GM12864 (cell line): ENCODE results near the gene LMO1.

Experiments
- DNase-seq: peaks from one replicate; pipeline ENCODE4 v3.0.0-alpha.2; 2011; ENCODE audit warnings: low read depth
- H3K4me3 ChIP-seq: 2 replicates; pipeline ENCODE4 v1.5.1; 2011; ENCODE audit warnings: mild to moderate bottlenecking, low read depth, low read length, control low read depth
- TF ChIP-seq, protein P1 (sequence below): IDR thresholded peaks from 2 replicates; pipeline ENCODE4 v1.5.1; 2011; ENCODE audit warnings: low read depth, mild to moderate bottlenecking, moderate library complexity, low read length, control low read depth, inconsistent platforms; ENCODE audit errors: missing control alignments

LMO1 gene

DNA sequence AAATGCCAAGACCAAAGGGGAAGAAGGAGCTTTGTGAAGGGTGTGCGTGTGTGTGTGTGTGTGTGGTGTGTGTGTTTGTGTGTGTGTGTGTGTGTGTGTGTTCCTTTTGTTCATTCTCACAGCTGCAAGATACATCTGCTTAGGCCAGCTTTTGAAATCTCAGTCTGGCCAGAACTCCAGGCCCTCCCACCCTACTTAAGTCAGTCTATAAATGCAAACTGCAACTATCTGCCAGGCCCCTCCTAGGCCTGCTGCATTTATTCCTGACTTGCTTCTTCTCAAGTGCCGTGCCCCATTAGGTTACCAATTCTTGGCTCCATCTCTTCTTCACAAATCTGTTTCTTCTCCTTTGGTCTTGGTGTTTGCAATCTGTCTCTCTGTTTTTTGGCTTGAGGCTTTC lies 73.2 kb downstream of the LMO1 start:
- no peak for DNase-seq
- TF ChIP-seq, protein P1, sequence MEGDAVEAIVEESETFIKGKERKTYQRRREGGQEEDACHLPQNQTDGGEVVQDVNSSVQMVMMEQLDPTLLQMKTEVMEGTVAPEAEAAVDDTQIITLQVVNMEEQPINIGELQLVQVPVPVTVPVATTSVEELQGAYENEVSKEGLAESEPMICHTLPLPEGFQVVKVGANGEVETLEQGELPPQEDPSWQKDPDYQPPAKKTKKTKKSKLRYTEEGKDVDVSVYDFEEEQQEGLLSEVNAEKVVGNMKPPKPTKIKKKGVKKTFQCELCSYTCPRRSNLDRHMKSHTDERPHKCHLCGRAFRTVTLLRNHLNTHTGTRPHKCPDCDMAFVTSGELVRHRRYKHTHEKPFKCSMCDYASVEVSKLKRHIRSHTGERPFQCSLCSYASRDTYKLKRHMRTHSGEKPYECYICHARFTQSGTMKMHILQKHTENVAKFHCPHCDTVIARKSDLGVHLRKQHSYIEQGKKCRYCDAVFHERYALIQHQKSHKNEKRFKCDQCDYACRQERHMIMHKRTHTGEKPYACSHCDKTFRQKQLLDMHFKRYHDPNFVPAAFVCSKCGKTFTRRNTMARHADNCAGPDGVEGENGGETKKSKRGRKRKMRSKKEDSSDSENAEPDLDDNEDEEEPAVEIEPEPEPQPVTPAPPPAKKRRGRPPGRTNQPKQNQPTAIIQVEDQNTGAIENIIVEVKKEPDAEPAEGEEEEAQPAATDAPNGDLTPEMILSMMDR, result no peak
- H3K4me3 ChIP-seq, result no peak overlapping the region

DNA sequence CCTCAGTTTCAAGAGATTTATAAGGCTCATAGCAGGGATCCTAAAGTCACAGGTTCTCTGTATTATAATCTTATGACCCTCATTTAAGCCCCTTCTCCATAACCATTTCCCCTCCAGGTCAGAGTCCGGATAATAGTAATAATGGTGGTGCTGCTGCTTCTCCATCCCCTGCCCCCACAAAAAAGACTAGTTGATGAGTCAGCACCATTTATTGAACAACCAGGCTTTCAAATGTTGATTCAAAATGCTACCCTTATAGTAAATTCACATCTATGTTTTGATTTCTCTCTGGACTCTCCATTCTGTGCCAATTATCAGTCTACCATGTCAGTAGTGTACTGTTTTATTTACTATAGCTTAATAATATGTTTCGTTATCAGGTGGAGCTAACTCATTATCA lies 77.2 kb downstream of the LMO1 start:
- no peak for DNase-seq
- TF ChIP-seq, protein P1, result no peak
- H3K4me3 ChIP-seq, result no peak overlapping the region

DNA sequence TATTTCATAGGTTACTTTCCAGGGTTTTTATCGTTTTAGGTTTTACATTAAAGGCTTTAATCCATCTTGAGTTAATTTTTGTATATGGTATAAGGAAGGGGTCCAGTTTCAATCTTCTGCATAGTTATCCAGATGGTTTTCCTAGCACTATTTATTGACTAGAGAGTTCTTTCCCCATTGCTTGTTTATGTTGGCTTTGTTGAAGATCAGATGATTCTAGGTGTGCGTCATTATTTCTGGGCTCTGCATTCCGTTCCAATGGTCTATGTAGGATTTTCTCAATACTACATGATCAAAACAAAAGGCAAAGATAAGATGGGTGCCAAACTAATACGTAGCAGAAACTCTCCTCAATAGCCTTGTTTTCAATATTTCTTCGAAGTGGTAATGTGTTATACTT lies 80.6 kb downstream of the LMO1 start:
- TF ChIP-seq, protein P1, result no peak
- no peak overlapping the region for H3K4me3 ChIP-seq

DNA sequence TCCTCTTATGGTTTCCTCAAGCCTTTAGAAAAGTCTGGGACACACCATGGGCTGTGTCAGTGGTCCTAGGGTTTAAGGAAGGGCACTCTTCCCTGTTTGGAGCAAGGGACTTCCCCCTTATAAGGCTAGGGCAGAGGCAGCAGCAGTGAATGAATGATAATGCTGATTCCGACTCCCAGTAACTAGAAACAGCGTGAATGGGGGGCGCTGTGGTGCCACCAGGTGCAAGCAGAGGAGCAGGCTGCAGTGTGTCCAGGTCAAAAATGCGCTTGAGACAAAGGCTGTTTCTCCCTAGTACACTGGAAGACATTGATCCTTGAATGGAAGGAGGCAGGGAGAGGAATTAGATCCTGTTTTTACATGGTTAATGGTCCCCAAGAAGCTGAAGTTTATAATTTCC lies 83.2 kb downstream of the LMO1 start:
- no peak overlapping the region for H3K4me3 ChIP-seq
- TF ChIP-seq, protein P1, result no peak
- DNase-seq, result no peak

More for the DNA sequence above, 80.6 kb downstream of the LMO1 start:
- no peak for DNase-seq

DNA sequence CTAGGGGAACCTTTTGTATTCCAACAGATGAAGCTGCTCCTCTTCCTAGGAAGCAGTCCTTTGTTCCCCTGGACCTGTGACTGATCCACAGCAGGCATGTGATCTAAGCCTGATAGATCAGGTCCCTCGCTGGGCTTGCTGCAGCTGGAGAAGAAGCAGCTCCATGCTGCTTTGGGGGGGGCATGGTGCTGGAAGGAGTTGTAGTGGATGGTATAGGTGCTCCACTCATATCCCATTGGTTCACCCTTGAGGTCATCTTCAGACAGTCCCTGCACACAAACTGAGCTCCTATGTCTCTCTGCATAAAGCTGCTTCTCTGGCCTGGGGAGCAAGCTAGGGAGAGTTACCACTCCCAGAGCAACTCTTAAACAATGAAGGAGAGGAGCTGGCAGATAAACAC lies 85.4 kb downstream of the LMO1 start:
- no peak for DNase-seq
- no peak overlapping the region for H3K4me3 ChIP-seq
- TF ChIP-seq, protein P1, result no peak

DNA sequence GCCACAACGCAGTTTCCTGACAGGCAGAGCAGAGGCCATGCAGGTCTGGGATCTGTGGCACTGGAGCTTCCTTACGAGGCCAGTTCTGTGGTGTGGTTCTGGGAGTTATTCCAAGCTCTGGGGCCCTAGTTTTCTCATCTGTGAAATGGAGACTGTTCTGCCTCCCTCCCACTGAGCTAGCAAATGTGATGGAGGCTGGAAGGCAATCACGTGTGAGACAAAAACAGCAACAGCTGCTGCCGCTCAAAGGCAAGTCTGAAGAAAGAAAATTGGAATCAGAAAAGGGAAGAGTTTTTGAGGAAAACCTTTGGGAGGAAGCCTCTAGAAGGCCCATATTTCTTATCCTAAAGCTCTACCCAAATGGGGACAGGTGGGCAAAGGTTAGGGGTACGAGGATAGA lies 86.5 kb downstream of the LMO1 start:
- DNase-seq, result no peak
- TF ChIP-seq, protein P1, result no peak
- no peak overlapping the region for H3K4me3 ChIP-seq
